ENCODE results near the gene RAMACL. TPM values are rescaled to one million over a fixed set of nuclear protein-coding genes. Genes with fewer than 3 reads are reported as not detected.

RAMACL gene
- total and polyA plus RNA-seq, 2 of the 13 experiments (the other 11 are each of a cell fraction or from before 2014, with no cell fraction given) = 0.09 to 0.29 TPM

- no peak for DNase-seq (ENCODE audit: low spot score)
- H3K4me1 ChIP-seq (ENCODE audit: insufficient read depth, low read length) = no peaks in the 10 kb centered on the region
- in situ Hi-C loops (cut with HindIII; ENCODE audit: extremely low pct_ligation_motif_present, low pct_unique_long_range_greater_than_20kb) = no loop called here
- H3K9ac ChIP-seq (ENCODE audit: insufficient read depth, low read depth, low read length) = no peak overlapping the region
- ChIA-PET POLR2A (no interaction called here), CTCF (ENCODE audit: low intra/inter-chr PET ratio, low total read pairs) (no interaction called here)
- H3K36me3 ChIP-seq (replicated peaks in 1 of 2; ENCODE audit: control insufficient read depth in 1 of 2, insufficient read depth in 2 of 2, low read length in 2 of 2) = no peaks in the 10 kb centered on the region
- no peak for ATAC-seq
- no peaks in the 10 kb centered on the region; the same call in 1 of the 2 replicates for H4K20me1 ChIP-seq (ENCODE audit: insufficient read depth, low read length)
- intact Hi-C loops (cut with micrococcal nuclease; ENCODE audit: unreplicated experiment) = no loop called here
- H3K27me3 ChIP-seq (ENCODE audit: control insufficient read depth in 1 of 2, insufficient read depth in 2 of 2, low read length in 2 of 2) = peaks cover 12 to 74% of the 10 kb centered on the region in 2 experiments; a peak in 3 of 5 replicates
- no peaks in the 10 kb centered on the region for H3K9me3 ChIP-seq (ENCODE audit: low read length)
- H3K79me2 ChIP-seq (ENCODE audit: insufficient read depth, low read length) = no peaks in the 10 kb centered on the region
- H3K4me2 ChIP-seq (ENCODE audit: low read depth, low read length) = no peak overlapping the region
- FAIRE-seq = no peak
- H2AFZ ChIP-seq (ENCODE audit: low read length) = no peak overlapping the region
- BruUV-seq (replicated peaks) = no TSS peak
- no peak overlapping the region for H3K27ac ChIP-seq (ENCODE audit: extremely low read length, insufficient read depth, low read length)
- no peak overlapping the region for H3K4me3 ChIP-seq (replicated peaks in 1 of 3; ENCODE audit: insufficient read depth in 1 of 3, low read depth in 2 of 3, low read length in 3 of 3)
- TF ChIP-seq LCORL (IDR thresholded peaks at IDR 0.05) (no peak), LCORL (CRISPR knock-in tag; IDR thresholded peaks at IDR 0.05) (no peak), RARG (CRISPR knock-in tag; IDR thresholded peaks at IDR 0.05; ENCODE audit: low read depth) (no peak), XRCC5 (optimal IDR thresholded peaks at IDR 0.05; ENCODE audit: low read length) (no peak), IRF1 (CRISPR knock-in tag; IDR thresholded peaks at IDR 0.05; ENCODE audit: low read depth) (no peak), ZNF660 (CRISPR knock-in tag; IDR thresholded peaks at IDR 0.05; ENCODE audit: borderline replicate concordance, low read depth) (no peak)
- TF ChIP-seq, protein P1, sequence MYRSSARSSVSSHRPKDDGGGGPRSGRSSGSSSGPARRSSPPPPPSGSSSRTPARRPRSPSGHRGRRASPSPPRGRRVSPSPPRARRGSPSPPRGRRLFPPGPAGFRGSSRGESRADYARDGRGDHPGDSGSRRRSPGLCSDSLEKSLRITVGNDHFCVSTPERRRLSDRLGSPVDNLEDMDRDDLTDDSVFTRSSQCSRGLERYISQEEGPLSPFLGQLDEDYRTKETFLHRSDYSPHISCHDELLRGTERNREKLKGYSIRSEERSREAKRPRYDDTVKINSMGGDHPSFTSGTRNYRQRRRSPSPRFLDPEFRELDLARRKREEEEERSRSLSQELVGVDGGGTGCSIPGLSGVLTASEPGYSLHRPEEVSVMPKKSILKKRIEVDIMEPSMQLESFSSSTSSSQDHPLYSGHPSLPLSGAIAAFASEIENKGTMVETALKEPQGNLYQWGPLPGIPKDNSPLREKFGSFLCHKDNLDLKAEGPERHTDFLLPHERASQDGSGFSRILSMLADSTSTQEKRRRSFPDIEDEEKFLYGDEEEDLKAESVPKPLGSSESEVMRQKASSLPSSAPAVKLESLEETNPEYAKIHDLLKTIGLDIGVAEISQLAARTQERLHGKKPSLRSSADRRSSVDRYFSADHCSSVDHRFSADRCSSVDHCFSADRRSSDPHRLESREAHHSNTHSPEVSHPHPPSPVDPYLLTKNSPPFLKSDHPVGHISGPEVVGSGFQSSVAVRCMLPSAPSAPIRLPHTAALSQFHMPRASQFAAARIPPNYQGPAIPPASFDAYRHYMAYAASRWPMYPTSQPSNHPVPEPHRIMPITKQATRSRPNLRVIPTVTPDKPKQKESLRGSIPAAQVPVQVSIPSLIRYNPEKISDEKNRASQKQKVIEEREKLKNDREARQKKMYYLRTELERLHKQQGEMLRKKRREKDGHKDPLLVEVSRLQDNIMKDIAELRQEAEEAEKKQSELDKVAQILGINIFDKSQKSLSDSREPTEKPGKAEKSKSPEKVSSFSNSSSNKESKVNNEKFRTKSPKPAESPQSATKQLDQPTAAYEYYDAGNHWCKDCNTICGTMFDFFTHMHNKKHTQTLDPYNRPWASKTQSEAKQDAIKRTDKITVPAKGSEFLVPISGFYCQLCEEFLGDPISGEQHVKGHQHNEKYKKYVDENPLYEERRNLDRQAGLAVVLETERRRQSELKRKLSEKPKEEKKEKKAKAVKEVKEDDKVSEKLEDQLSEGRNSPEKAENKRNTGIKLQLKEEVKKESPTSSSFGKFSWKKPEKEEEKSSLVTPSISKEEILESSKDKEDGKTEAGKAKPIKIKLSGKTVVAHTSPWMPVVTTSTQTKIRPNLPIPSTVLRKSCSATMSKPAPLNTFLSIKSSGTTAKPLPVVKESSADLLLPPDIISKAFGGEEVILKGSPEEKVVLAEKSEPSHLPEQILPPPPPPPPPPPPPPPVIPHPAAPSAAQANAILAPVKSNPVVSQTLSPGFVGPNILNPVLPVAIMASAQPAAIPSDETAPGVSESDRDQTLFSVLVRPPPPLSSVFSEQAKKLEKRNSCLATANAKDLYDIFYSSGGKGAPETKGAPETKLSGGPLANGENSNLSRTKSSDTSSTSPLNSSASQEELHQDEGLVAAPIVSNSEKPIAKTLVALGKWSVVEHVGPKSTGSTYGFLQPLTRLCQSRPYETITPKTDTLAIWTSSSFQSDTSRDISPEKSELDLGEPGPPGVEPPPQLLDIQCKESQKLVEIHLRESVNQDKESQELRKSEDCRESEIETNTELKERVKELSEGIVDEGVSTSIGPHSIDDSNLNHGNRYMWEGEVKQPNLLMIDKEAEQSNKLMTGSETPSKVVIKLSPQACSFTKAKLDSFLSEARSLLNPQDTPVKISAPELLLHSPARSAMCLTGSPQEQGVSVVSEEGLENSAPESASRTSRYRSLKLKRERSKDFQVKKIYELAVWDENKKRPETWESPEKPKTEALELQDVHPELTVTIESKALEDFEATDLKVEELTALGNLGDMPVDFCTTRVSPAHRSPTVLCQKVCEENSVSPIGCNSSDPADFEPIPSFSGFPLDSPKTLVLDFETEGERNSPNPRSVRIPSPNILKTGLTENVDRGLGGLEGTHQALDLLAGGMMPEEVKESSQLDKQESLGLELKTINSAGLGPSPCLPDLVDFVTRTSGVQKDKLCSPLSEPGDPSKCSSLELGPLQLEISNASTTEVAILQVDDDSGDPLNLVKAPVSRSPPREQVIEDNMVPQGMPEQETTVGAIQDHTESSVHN (CRISPR knock-in tag; IDR thresholded peaks at IDR 0.05) = no peak
- 15% methylated on average over 8 of the region's 8 CpGs for WGBS (ENCODE audit: low lambda C conversion rate)
Observed at GRCh38 chr6:166567107-166567506, 19.4 kb downstream of the RAMACL start.

Measured in HepG2 (cell line).